ENCODE measurements around the gene PLBD1. TPM values are rescaled to one million over a fixed set of nuclear protein-coding genes. Genes with fewer than 3 reads are reported as not detected.

The PLBD1 gene
- total RNA-seq, 4 donors from 2014 or later: 26.5 to 64.1 (median 40.1) TPM

DNA sequence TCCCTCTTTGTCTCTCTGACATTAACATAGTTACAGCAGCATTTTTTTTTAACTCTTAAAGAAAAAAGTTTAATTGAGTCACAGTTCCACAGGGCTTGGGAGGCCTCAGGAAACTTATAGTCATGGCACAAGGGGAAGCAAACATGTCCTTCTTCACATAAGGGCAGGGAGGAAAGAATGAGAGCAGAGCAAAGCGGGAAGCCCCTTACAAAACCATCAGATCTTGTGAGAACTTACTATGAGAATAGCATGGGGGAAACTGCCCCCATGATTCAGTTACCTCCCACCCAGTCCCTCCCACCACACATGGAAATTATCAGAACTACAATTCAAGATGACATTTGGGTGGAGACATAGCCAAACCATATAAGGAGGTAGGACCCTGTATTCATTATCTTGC, 96.2 kb downstream of the PLBD1 start:
- intact Hi-C loops (cut with DNase I; ENCODE audit: low total_unique reads): no loop called here
- no peak for DNase-seq (ENCODE audit: low spot score in 2 of 2)
- 96 to 100% methylated on average over 1 of the region's 1 CpG for WGBS, 2 donors
- TF ChIP-seq, protein P1, sequence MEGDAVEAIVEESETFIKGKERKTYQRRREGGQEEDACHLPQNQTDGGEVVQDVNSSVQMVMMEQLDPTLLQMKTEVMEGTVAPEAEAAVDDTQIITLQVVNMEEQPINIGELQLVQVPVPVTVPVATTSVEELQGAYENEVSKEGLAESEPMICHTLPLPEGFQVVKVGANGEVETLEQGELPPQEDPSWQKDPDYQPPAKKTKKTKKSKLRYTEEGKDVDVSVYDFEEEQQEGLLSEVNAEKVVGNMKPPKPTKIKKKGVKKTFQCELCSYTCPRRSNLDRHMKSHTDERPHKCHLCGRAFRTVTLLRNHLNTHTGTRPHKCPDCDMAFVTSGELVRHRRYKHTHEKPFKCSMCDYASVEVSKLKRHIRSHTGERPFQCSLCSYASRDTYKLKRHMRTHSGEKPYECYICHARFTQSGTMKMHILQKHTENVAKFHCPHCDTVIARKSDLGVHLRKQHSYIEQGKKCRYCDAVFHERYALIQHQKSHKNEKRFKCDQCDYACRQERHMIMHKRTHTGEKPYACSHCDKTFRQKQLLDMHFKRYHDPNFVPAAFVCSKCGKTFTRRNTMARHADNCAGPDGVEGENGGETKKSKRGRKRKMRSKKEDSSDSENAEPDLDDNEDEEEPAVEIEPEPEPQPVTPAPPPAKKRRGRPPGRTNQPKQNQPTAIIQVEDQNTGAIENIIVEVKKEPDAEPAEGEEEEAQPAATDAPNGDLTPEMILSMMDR (IDR thresholded peaks at IDR 0.05): no peak
- no peak for TF ChIP-seq POLR2A (IDR thresholded peaks at IDR 0.05)
- H3K4me3 ChIP-seq (ENCODE audit: low read depth, poor library complexity, severe bottlenecking): no peak overlapping the region

DNA sequence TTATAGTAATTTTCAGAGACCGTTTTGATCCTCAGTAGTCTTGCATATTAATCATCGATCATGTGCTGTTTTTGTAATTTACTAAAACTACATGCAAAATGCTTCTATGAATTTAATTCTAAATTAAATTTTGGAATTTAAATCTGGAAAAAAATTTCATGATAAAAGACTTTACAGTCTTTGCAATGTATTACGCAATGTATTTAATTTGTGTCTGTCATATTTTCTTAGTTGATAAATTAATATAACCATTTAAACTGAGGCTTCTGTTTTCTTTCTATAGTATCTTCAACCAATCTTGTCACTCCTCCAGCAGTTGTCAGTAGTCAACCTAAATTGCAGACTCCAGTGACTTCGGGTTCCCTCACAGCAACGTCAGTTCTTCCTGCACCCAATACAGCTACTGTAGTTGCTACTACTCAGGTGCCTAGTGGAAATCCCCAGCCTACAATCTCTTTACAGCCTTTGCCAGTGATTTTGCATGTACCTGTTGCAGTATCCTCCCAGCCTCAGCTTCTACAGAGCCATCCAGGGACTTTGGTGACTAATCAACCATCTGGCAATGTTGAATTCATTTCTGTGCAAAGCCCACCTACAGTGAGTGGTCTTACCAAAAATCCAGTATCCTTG, 107.4 kb downstream of the PLBD1 start:
- TF ChIP-seq, protein P1 (IDR thresholded peaks at IDR 0.05): no peak
- TF ChIP-seq POLR2A (IDR thresholded peaks at IDR 0.05): no peak
- DNase-seq (ENCODE audit: low spot score in 2 of 2): no peak
- H3K4me3 ChIP-seq (ENCODE audit: low read depth, poor library complexity, severe bottlenecking): no peak overlapping the region
- 91 to 92% methylated on average over 5 of the region's 5 CpGs for WGBS, 2 donors
- intact Hi-C loops (cut with DNase I; ENCODE audit: low total_unique reads): no loop called here

DNA sequence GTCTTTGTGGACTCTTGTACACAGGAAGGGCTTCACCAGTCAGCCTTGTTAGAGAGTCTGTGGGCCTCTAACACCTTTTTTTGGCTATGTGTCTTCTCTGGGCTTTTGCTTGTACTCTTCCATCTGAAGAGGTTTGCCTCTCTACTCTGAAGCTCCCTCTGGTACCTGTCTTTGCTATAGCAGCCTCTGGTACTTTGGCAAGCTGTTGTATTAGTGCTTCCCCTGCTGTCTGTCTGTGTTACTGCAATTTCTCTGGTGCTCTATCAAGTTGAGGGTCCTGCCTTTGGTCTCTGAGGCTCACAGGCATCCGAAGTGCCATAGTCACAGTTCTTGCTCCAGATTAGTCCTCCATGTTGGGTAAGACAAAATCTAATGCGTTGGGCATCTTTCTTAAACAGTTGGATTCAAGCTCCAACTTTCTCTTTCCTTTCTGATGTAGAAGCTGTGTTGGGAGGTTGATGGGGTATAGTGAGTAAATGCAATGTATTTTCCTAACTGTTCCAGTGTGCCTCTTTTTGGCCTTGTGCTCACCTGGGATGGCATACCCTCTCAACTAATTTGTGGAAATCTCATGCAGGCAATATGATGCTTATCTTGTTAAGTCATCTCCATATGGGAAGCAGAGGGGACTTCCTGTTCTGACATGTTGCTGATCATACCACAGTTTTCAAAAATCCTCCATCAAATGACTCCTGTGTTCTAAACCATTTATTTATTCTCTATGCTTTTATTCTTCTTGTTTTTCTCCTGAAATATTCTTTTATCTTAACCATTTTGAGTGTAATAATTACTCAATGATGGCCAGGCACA, 113.4 kb downstream of the PLBD1 start:
- TF ChIP-seq, protein P1 (IDR thresholded peaks at IDR 0.05): no peak
- TF ChIP-seq POLR2A (IDR thresholded peaks at IDR 0.05): no peak
- no peak for DNase-seq (ENCODE audit: low spot score in 2 of 2)
- WGBS, 2 donors: 88 to 90% methylated on average over 2 of the region's 2 CpGs
- intact Hi-C loops (cut with DNase I; ENCODE audit: low total_unique reads): no loop called here
- H3K4me3 ChIP-seq (ENCODE audit: low read depth, poor library complexity, severe bottlenecking): no peak overlapping the region

Other genes with a start within 250 kb of the PLBD1 start
- 10 to 100 TPM; 35.3 to 49.0 (median 42.4) TPM for gene ATF7IP, start 202.2 kb downstream of the PLBD1 start, total RNA-seq
- 1 to 10 TPM in 1 of 4 donors, under 1 TPM in 2, not detected in 1; 0.45 to 1.3 (median 0.99) TPM for gene GUCY2C, start 128.7 kb upstream of the PLBD1 start, total RNA-seq
- 10 to 100 TPM; 12.1 to 23.2 (median 21.0) TPM for gene WBP11, start 235.6 kb upstream of the PLBD1 start, total RNA-seq
- gene C12orf60, start 235.8 kb upstream of the PLBD1 start, total RNA-seq: under 1 TPM in 2 of 4 donors, not detected in 2; 0.49 to 0.62 TPM
- gene SMCO3, start 246.3 kb upstream of the PLBD1 start, total RNA-seq: under 1 TPM in 1 of 4 donors, not detected in 3; 0.34 TPM